NCI-H2029 treated with DMSO at 0.1 percent for 48 hours (cell line): ENCODE data around the gene TTBK2.
"Not testable (repeated sequence)": the region's sequence is repeated elsewhere in the genome, so short reads cannot be mapped to it uniquely, and the experiment has no call there.

Experiments used
- DNase-seq: peaks from one replicate; lab custom pipeline; 2025; lab: John Stamatoyannopoulos, UW

Gene TTBK2

GRCh38 chr15:42825599-42825998 lies 95.0 kb downstream of the TTBK2 start:
- no peak for DNase-seq

GRCh38 chr15:42820811-42821210 lies 99.8 kb downstream of the TTBK2 start:
- no peak for DNase-seq

GRCh38 chr15:42819786-42820185 lies 100.8 kb downstream of the TTBK2 start:
- DNase-seq = no peak

GRCh38 chr15:42811433-42811832 lies 109.1 kb downstream of the TTBK2 start:
- no peak for DNase-seq

- DNase-seq = no peak
These were observed 111.7 kb downstream of the TTBK2 start for GRCh38 chr15:42808913-42809312.

GRCh38 chr15:42805266-42805665 lies 115.3 kb downstream of the TTBK2 start:
- no peak for DNase-seq

- DNase-seq = no peak
These were observed 115.8 kb downstream of the TTBK2 start for GRCh38 chr15:42804739-42805138.

GRCh38 chr15:42803436-42803835 lies 117.1 kb downstream of the TTBK2 start:
- no peak for DNase-seq

- DNase-seq = no peak
These were observed 118.4 kb downstream of the TTBK2 start for GRCh38 chr15:42802168-42802567.

- no peak for DNase-seq
These were observed 119.7 kb downstream of the TTBK2 start for GRCh38 chr15:42800731-42801474.

- no peak for DNase-seq
These were observed 121.8 kb downstream of the TTBK2 start for GRCh38 chr15:42798802-42799201.

- DNase-seq = no peak
These were observed 123.4 kb downstream of the TTBK2 start for GRCh38 chr15:42796955-42797782.

GRCh38 chr15:42788725-42789124 lies 131.9 kb downstream of the TTBK2 start:
- no peak for DNase-seq

- no peak for DNase-seq
These were observed 133.6 kb downstream of the TTBK2 start for GRCh38 chr15:42786978-42787377.

GRCh38 chr15:42785569-42785968 lies 135.0 kb downstream of the TTBK2 start:
- DNase-seq = no peak

GRCh38 chr15:42784705-42785104 lies 135.9 kb downstream of the TTBK2 start:
- DNase-seq = no peak

- no peak for DNase-seq
These were observed 137.9 kb downstream of the TTBK2 start for GRCh38 chr15:42782716-42783115.

GRCh38 chr15:42775416-42775815 lies 145.2 kb downstream of the TTBK2 start:
- no peak for DNase-seq

- no peak for DNase-seq
These were observed 147.7 kb downstream of the TTBK2 start for GRCh38 chr15:42772901-42773300.

GRCh38 chr15:42772144-42772543 lies 148.4 kb downstream of the TTBK2 start:
- no peak for DNase-seq

GRCh38 chr15:42766109-42766508 lies 154.5 kb downstream of the TTBK2 start:
- not testable (repeated sequence) for DNase-seq

- DNase-seq = not testable (repeated sequence)
These were observed 156.3 kb downstream of the TTBK2 start for GRCh38 chr15:42764154-42764731.

- not testable (repeated sequence) for DNase-seq
These were observed 158.8 kb downstream of the TTBK2 start for GRCh38 chr15:42761813-42762212.
